ENCODE results near the gene LY9. TPM values are rescaled to one million over a fixed set of nuclear protein-coding genes. Genes with fewer than 3 reads are reported as not detected.

LY9 gene
- polyA plus RNA-seq, 2 of the 4 experiments (the other 2 are of a cell fraction) = 0.05 to 0.19 TPM

DNA sequence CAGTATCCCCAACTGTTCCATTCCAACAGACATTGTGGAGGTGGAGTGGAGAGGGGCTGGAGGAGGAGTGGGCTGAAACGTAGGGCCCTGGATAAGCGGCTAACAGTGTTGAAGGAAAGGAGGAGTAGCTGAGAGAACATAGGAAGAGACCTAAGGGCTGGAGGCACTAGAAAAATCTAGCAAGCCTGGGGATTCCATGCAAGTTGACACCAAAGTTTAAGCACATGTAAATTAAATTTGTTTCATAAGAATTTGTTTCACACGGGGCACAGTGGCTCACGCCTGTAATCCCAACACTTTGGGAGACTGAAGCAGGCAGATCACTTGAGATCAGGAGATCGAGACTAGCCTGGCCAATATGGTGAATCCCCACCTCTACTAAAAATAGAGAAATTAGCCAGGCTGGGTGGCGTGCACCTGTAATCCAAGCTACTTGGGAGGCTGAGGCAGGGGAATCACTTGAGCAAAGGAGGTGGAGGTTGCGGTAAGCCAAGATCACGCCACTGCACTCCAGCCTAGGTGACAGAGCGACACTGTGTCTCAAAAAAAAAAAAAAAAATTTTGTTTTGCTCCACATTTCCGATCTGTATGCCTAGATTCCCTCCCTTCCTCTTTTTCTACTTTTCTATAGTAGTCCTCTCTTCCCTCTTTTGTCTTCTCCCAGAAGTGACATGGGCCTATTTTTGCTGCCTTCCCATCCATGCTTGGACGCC is 67.2 kb downstream of the LY9 start:
- Histone ChIP-seq H3K4me1 (peaks cover 17% of the 10 kb centered on the region), H3K4me3 (no peak overlapping the region), H3K4me2 (no peak overlapping the region), H3K9me3 (no peaks in the 10 kb centered on the region), H3K27ac (no peak overlapping the region)
- ATAC-seq (no peak; a peak in 1 of 6 replicates), FAIRE-seq (no peak), DNase-seq (ENCODE audit: low read depth in 1 of 2, low spot score in 1 of 2) (no peak)
- WGBS (ENCODE audit: missing lambda C conversion rate) = 75% methylated on average over 11 of the region's 11 CpGs
- ChIA-PET POLR2A (no interaction called here), CTCF (interaction anchor here (1.1 to 1.9 kb wide), 2 partner anchors 8 to 28 kb away, joined by 3 to 7 read pairs; no protein-coding TSS in a partner anchor)
- TF ChIP-seq MYC (IDR thresholded peaks at IDR 0.05; ENCODE audit: borderline replicate concordance, low read length) (no peak), RARB (CRISPR knock-in tag; IDR thresholded peaks at IDR 0.05) (no peak), CBX2 (IDR thresholded peaks at IDR 0.05; ENCODE audit: borderline replicate concordance, low read depth) (no peak), PHF8 (IDR thresholded peaks at IDR 0.05; ENCODE audit: borderline replicate concordance, low read depth) (no peak), REST (IDR thresholded peaks at IDR 0.05) (no peak), EHF (CRISPR knock-in tag; IDR thresholded peaks at IDR 0.05) (no peak), ZFP36 (IDR thresholded peaks at IDR 0.05; ENCODE audit: borderline replicate concordance, partially characterized antibody) (no peak), ZSCAN20 (CRISPR knock-in tag; IDR thresholded peaks at IDR 0.05) (no peak), SREBF2 (IDR thresholded peaks at IDR 0.05) (no peak), POLR2AphosphoS2 (conservative IDR thresholded peaks at IDR 0.05; ENCODE audit: low read length) (no peak), MAX (IDR thresholded peaks at IDR 0.05) (no peak), EHMT2 (IDR thresholded peaks at IDR 0.05; ENCODE audit: low read depth) (no peak), ESRRA (IDR thresholded peaks at IDR 0.05; ENCODE audit: borderline replicate concordance, low read length) (no peak), HDAC2 (IDR thresholded peaks at IDR 0.05) (no peak), FOSL2 (IDR thresholded peaks at IDR 0.05) (no peak), FOSL2 (CRISPR knock-in tag; IDR thresholded peaks at IDR 0.05) (no peak), MAZ (IDR thresholded peaks at IDR 0.05; ENCODE audit: borderline replicate concordance, low read depth, low read length) (no peak), SMC3 (IDR thresholded peaks at IDR 0.05) (no peak)

GRCh38 chr1:160863774-160864131 is 67.8 kb downstream of the LY9 start:
- no peak for ATAC-seq
- FAIRE-seq = no peak
- ChIA-PET CTCF (interaction anchor here (1.1 to 1.9 kb wide), 2 partner anchors 8 to 29 kb away, joined by 3 to 7 read pairs; no protein-coding TSS in a partner anchor), POLR2A (no interaction called here)
- H3K4me3 ChIP-seq = no peak overlapping the region
- no peaks in the 10 kb centered on the region for H3K9me3 ChIP-seq
- DNase-seq (ENCODE audit: low read depth in 1 of 2, low spot score in 1 of 2) = no peak
- H3K4me2 ChIP-seq = no peak overlapping the region
- TF ChIP-seq CHD2 (IDR thresholded peaks at IDR 0.05; ENCODE audit: low read length, partially characterized antibody) = no peak
- TF ChIP-seq HES2 (IDR thresholded peaks at IDR 0.05) = no peak
- no peak for TF ChIP-seq EHF (CRISPR knock-in tag; IDR thresholded peaks at IDR 0.05)
- no peak for TF ChIP-seq MYC (IDR thresholded peaks at IDR 0.05; ENCODE audit: borderline replicate concordance, low read length)
- no peak for TF ChIP-seq MAFK (IDR thresholded peaks at IDR 0.05; ENCODE audit: partially characterized antibody)
- TF ChIP-seq JUNB (IDR thresholded peaks at IDR 0.05) = no peak
- TF ChIP-seq FOSB (CRISPR knock-in tag; IDR thresholded peaks at IDR 0.05) = no peak
- TF ChIP-seq FOXS1 (CRISPR knock-in tag; IDR thresholded peaks at IDR 0.05) = no peak
- TF ChIP-seq GATA3 (IDR thresholded peaks at IDR 0.05; ENCODE audit: borderline replicate concordance) = no peak
- TF ChIP-seq ZSCAN20 (CRISPR knock-in tag; IDR thresholded peaks at IDR 0.05) = no peak
- no peak for TF ChIP-seq ESRRA (IDR thresholded peaks at IDR 0.05; ENCODE audit: borderline replicate concordance, low read length)
- no peak for TF ChIP-seq ZFP36 (IDR thresholded peaks at IDR 0.05; ENCODE audit: borderline replicate concordance, partially characterized antibody)
- no peak for TF ChIP-seq NR3C1 (IDR thresholded peaks at IDR 0.05)
- no peak for TF ChIP-seq CBX8 (IDR thresholded peaks at IDR 0.05)
- peaks cover 17% of the 10 kb centered on the region for H3K4me1 ChIP-seq
- WGBS (ENCODE audit: missing lambda C conversion rate) = 79% methylated on average over 4 of the region's 4 CpGs
- no peak overlapping the region for H3K27ac ChIP-seq
